Measurements from ENCODE around the gene ENOX1. TPM values are rescaled to one million over a fixed set of nuclear protein-coding genes. Genes with fewer than 3 reads are reported as not detected.
"Not testable (repeated sequence)": the region's sequence is repeated elsewhere in the genome, so short reads cannot be mapped to it uniquely, and the experiment has no call there.

ENOX1 gene
- total RNA-seq, 4 donors from 2014 or later: 3.6 to 18.7 (median 5.7) TPM

DNA sequence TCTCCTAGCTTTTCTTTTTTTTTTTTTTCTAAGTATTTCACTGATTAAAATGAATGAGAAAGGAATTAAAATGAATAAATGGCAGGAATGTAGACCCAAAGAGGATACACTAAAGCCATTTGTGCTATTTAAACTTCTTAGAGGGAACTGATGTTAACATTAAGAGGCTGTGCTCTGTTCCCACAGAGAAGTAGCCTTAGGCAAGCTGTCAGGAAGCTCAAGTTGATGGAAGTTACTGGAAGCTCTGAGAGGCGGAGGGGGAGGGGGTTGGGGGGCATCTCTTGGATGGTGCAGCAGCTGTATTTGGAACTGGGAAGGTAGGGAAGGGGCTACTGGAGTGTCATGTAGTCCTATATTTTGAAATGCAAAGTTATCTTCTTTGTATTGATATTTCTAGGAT lies 595.2 kb downstream of the ENOX1 start:
- intact Hi-C loops (cut with DNase I; ENCODE audit: low total_unique reads): no loop called here
- H3K9me3 ChIP-seq: no peaks in the 10 kb centered on the region

DNA sequence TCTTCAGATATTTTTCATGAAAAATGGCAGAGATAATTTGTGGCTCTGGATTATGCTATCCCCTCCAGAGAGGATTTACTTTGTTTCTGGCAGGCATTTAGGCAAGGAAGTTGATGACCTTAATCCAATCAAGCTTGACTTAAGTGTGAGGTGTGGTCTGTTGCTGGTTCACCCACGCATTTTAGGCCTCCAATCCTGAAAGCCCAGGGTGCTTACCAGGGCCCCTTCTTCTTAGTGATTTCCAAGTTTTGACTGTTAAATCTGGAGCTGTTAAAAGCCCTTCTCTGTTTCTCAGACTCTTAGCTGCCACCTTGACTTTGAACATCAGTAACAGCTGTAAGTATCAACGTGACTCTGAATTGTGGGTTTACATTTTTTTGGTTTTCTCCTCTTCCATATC lies 601.5 kb downstream of the ENOX1 start:
- intact Hi-C loops (cut with DNase I; ENCODE audit: low total_unique reads): no loop called here
- DNase-seq: no peak
- Histone ChIP-seq H3K27ac (no peak overlapping the region), H3K4me1 (no peaks in the 10 kb centered on the region), H3K36me3 (no peaks in the 10 kb centered on the region), H3K4me3 (no peak overlapping the region), H3K9me3 (no peaks in the 10 kb centered on the region), H3K27me3 (no peaks in the 10 kb centered on the region)
- TF ChIP-seq POLR2A (IDR thresholded peaks at IDR 0.05): no peak
- TF ChIP-seq, protein P1, sequence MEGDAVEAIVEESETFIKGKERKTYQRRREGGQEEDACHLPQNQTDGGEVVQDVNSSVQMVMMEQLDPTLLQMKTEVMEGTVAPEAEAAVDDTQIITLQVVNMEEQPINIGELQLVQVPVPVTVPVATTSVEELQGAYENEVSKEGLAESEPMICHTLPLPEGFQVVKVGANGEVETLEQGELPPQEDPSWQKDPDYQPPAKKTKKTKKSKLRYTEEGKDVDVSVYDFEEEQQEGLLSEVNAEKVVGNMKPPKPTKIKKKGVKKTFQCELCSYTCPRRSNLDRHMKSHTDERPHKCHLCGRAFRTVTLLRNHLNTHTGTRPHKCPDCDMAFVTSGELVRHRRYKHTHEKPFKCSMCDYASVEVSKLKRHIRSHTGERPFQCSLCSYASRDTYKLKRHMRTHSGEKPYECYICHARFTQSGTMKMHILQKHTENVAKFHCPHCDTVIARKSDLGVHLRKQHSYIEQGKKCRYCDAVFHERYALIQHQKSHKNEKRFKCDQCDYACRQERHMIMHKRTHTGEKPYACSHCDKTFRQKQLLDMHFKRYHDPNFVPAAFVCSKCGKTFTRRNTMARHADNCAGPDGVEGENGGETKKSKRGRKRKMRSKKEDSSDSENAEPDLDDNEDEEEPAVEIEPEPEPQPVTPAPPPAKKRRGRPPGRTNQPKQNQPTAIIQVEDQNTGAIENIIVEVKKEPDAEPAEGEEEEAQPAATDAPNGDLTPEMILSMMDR (IDR thresholded peaks at IDR 0.05): no peak

More for the DNA sequence above, 595.2 kb downstream of the ENOX1 start:
- Histone ChIP-seq H3K4me3 (no peak overlapping the region), H3K4me1 (no peaks in the 10 kb centered on the region), H3K27me3 (no peaks in the 10 kb centered on the region), H3K27ac (no peak overlapping the region), H3K36me3 (no peaks in the 10 kb centered on the region)
- DNase-seq: no peak
- TF ChIP-seq, protein P1 (IDR thresholded peaks at IDR 0.05): no peak
- no peak for TF ChIP-seq POLR2A (IDR thresholded peaks at IDR 0.05)

- TF ChIP-seq, protein P1 (IDR thresholded peaks at IDR 0.05): no peak
- no peak for TF ChIP-seq POLR2A (IDR thresholded peaks at IDR 0.05)
Observed at GRCh38 chr13:43180837-43181236, 605.9 kb downstream of the ENOX1 start.

DNA sequence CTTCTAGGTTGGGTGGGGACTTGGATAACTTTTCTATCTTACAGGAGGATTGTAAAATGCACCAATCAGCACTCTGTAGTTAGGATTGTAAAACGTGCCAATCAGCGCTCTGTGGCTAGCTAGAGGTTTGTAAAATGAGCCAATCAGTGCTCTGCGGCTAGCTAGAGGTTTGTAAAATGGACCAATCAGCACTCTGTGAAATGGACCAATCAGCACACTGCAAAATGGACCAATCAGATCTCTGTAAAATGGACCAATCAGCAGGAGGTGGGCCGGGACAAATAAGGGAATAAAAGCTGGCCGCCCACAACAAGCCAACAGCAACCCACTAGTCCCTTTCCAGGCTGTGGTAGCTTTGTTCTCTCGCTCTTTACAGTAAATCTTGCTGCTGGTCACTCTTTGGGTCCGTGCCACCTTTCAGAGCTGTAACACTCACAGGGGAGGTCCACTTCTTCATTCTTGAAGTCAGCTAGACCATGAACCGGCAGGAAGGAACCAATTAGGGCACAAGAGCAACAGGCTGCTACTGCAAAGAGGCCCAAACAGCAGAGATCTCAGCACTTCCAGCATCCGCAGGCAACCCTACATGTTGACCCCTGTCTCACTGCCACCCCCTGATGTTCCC lies 606.6 kb downstream of the ENOX1 start:
- Histone ChIP-seq H3K27me3 (no peaks in the 10 kb centered on the region), H3K27ac (no peak overlapping the region), H3K4me1 (no peaks in the 10 kb centered on the region), H3K4me3 (no peak overlapping the region), H3K36me3 (no peaks in the 10 kb centered on the region), H3K9me3 (no peaks in the 10 kb centered on the region)
- intact Hi-C loops (cut with DNase I; ENCODE audit: low total_unique reads): no loop called here
- TF ChIP-seq, protein P1 (IDR thresholded peaks at IDR 0.05): no peak
- no peak for TF ChIP-seq POLR2A (IDR thresholded peaks at IDR 0.05)
- DNase-seq: no peak

More at GRCh38 chr13:43180837-43181236, 605.9 kb downstream of the ENOX1 start:
- no peaks in the 10 kb centered on the region for H3K9me3 ChIP-seq
- H3K27me3 ChIP-seq: no peaks in the 10 kb centered on the region
- H3K36me3 ChIP-seq: no peaks in the 10 kb centered on the region
- no peak overlapping the region for H3K4me3 ChIP-seq
- no peaks in the 10 kb centered on the region for H3K4me1 ChIP-seq
- DNase-seq: no peak
- H3K27ac ChIP-seq: no peak overlapping the region
- intact Hi-C loops (cut with DNase I; ENCODE audit: low total_unique reads): no loop called here

DNA sequence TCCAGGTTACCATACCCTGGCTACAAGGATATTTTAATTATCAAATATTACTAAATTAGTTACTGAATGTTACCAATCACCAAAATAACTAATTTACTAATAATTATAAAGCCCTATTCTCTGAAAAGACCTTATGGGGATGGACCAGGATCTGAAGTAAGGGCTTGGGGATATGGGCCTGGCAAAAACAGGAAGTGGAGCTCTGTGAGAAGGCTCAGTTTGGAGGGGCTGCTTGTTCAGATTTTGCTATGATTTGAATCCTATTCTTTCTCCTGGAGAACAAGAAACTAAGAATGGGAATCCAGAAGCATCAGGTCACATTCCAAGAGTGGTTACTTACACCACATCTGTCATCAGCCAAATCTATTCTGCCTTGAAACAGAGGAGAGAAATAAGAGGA lies 615.3 kb downstream of the ENOX1 start:
- Histone ChIP-seq H3K36me3 (no peaks in the 10 kb centered on the region), H3K27me3 (no peaks in the 10 kb centered on the region), H3K27ac (no peak overlapping the region), H3K4me1 (no peaks in the 10 kb centered on the region), H3K9me3 (no peaks in the 10 kb centered on the region), H3K4me3 (no peak overlapping the region)
- DNase-seq: no peak
- intact Hi-C loops (cut with DNase I; ENCODE audit: low total_unique reads): no loop called here
- TF ChIP-seq POLR2A (IDR thresholded peaks at IDR 0.05): no peak

GRCh38 chr13:43170506-43170905 lies 616.3 kb downstream of the ENOX1 start:
- intact Hi-C loops (cut with DNase I; ENCODE audit: low total_unique reads): no loop called here
- no peaks in the 10 kb centered on the region for H3K36me3 ChIP-seq
- no peak overlapping the region for H3K27ac ChIP-seq
- no peak for TF ChIP-seq POLR2A (IDR thresholded peaks at IDR 0.05)
- TF ChIP-seq, protein P1 (IDR thresholded peaks at IDR 0.05): no peak
- no peak for DNase-seq
- H3K9me3 ChIP-seq: peaks cover 0 to 4% of the 10 kb centered on the region in 2 donors
- H3K4me3 ChIP-seq: no peak overlapping the region
- no peaks in the 10 kb centered on the region for H3K27me3 ChIP-seq
- H3K4me1 ChIP-seq: no peaks in the 10 kb centered on the region

- H3K9me3 ChIP-seq; H3K4me1 ChIP-seq; intact Hi-C loops (cut with DNase I; ENCODE audit: low total_unique reads); H3K4me3 ChIP-seq; DNase-seq; H3K36me3 ChIP-seq; H3K27ac ChIP-seq; H3K27me3 ChIP-seq: not testable (repeated sequence)
Observed at GRCh38 chr13:43168434-43168833, 618.3 kb downstream of the ENOX1 start.
